K562 (cell line): ENCODE measurements around the gene UTP25. TPM values are rescaled to one million over a fixed set of nuclear protein-coding genes. Genes with fewer than 3 reads are reported as not detected.

Experiments used
- ATAC-seq: fragments of 200-7000 bp; cut with Tn5 transposase; 3 replicates; pipeline ENCODE4 v1.9.1; 2020; ENCODE audit warnings: moderate library complexity
- BruUV-seq: library from RNA; stranded (reverse); fragments of 400-500 nt; replicated peaks from 2 replicates; lab custom pipeline; 2021; lab: Mats Ljungman, UMichigan
- CTCF ChIA-PET: fragments of 300-600 bp; formaldehyde crosslinking; extraction: SDS; loops from one replicate; lab custom pipeline; 2021; ENCODE audit warnings: low intra/inter-chr PET ratio; lab: Yijun Ruan, JAX
- POLR2A ChIA-PET: fragments of 300-600, 350-650 bp; sonication (Branson Sonifier 250); formaldehyde crosslinking; extraction: SDS; loops from one replicate; lab custom pipeline; 2021; ENCODE audit warnings: antibody characterized with exemption, inconsistent platforms; lab: Yijun Ruan, JAX
- DNase-seq, 4 experiments: peaks; one replicate each; pipeline versions ENCODE4 v3.0.0 to v3.0.0-alpha.2; 2011 to 2018; ENCODE audit warnings: low spot score in 3 of 4, mixed read lengths in 3 of 4; ENCODE audit errors: extremely low read depth in 1 of 4
- FAIRE-seq: peaks from 2 replicates; lab custom pipeline; 2011; peaks lifted over from hg19 to GRCh38; lab: Jason Lieb, UNC
- H2AFZ ChIP-seq: 2 replicates; pipeline ENCODE4 v1.6.0; 2011; ENCODE audit warnings: low read depth, low read length, control low read depth, inconsistent platforms
- H3K27ac ChIP-seq: fragments of 200-600 bp; 3 replicates; pipeline ENCODE4 v1.8.0; 2011; ENCODE audit warnings: low read depth, mild to moderate bottlenecking, control low read depth, inconsistent platforms, low read length, moderate library complexity, mixed read lengths; ENCODE audit errors: extremely low read depth
- H3K27me3 ChIP-seq, 2 experiments: fragments of 300-600 bp in 1 of 2; 2 replicates in 1 of 2; 3 replicates in 1 of 2; pipeline versions ENCODE4 v1.6.0 to v1.8.0; 2011; ENCODE audit warnings: inconsistent platforms in 2 of 2, low read length in 2 of 2, mild to moderate bottlenecking in 1 of 2, mixed read lengths in 1 of 2, moderate library complexity in 1 of 2; ENCODE audit not compliant: control insufficient read depth in 2 of 2, insufficient read depth in 2 of 2
- H3K36me3 ChIP-seq: fragments of 300-600 bp; 3 replicates; pipeline ENCODE4 v1.8.0; 2011; ENCODE audit warnings: mild to moderate bottlenecking, low read length, inconsistent platforms; ENCODE audit not compliant: control insufficient read depth, insufficient read depth
- H3K4me1 ChIP-seq, 2 experiments: fragments of 200-600 bp in 1 of 2; replicated peaks in 1 of 2; 2 replicates in 1 of 2; 3 replicates in 1 of 2; pipeline versions ENCODE4 v1.5.1 to v1.8.0; 2011; ENCODE audit warnings: inconsistent platforms in 2 of 2, low read length in 2 of 2, mild to moderate bottlenecking in 1 of 2, mixed read lengths in 1 of 2, moderate library complexity in 1 of 2; ENCODE audit not compliant: control insufficient read depth in 2 of 2, insufficient read depth in 2 of 2
- H3K4me2 ChIP-seq: 2 replicates; pipeline ENCODE4 v1.6.1; 2011; ENCODE audit warnings: low read length, control low read depth, inconsistent platforms, mixed read lengths; ENCODE audit not compliant: insufficient read depth
- H3K4me3 ChIP-seq: fragments of 200-600 bp; sonication (generic), shearing (Covaris generic); 2 replicates; pipeline ENCODE4 v1.5.1; 2016; ENCODE audit warnings: control low read depth, inconsistent platforms
- H3K79me2 ChIP-seq: fragments of 200-600 bp; 3 replicates; pipeline ENCODE4 v1.8.0; 2011; ENCODE audit warnings: low read length, inconsistent platforms; ENCODE audit not compliant: control insufficient read depth, insufficient read depth
- H3K9ac ChIP-seq, 2 experiments: 2 replicates each; pipeline versions ENCODE4 v1.6.0 to v1.6.1; 2011; ENCODE audit warnings: low read depth in 2 of 2, low read length in 2 of 2, control low read depth in 1 of 2, inconsistent platforms in 1 of 2, mild to moderate bottlenecking in 1 of 2, mixed read lengths in 1 of 2; ENCODE audit not compliant: insufficient read depth in 1 of 2
- H3K9me1 ChIP-seq: one replicate; pipeline ENCODE4 v1.6.0; 2011; ENCODE audit warnings: inconsistent platforms, mild to moderate bottlenecking, low read length, moderate library complexity; ENCODE audit not compliant: control insufficient read depth, insufficient read depth
- H3K9me3 ChIP-seq: replicated peaks from 2 replicates; pipeline ENCODE4 v1.5.1; 2011; ENCODE audit warnings: low read depth, low read length, inconsistent platforms; ENCODE audit not compliant: control insufficient read depth, insufficient read depth
- H4K20me1 ChIP-seq: replicated peaks from 2 replicates; pipeline ENCODE4 v1.6.1; 2011; ENCODE audit warnings: low read length, inconsistent platforms, mixed read lengths; ENCODE audit not compliant: control insufficient read depth, insufficient read depth
- ADNP ChIP-seq: fragments of 200-800 bp; sonication (Bioruptor generic); IDR thresholded peaks from 2 replicates; pipeline ENCODE4 v1.6.1; 2016; ENCODE audit warnings: missing genetic modification characterization, missing compliant biosample characterization
- ASH1L ChIP-seq: fragments of 450-650 bp; IDR thresholded peaks from 2 replicates; pipeline ENCODE4 v1.6.1; 2018; ENCODE audit warnings: borderline replicate concordance, mild to moderate bottlenecking, low read depth; ENCODE audit not compliant: partially characterized antibody
- CREB1 ChIP-seq, 2 experiments: sonication (generic) in 1 of 2; formaldehyde crosslinking in 1 of 2; IDR thresholded peaks; 2 replicates each; pipeline versions ENCODE4 v1.6.1 to v1.8.0; 2012 to 2022; ENCODE audit warnings: inconsistent platforms in 1 of 2, mild to moderate bottlenecking in 1 of 2, missing genetic modification reagents in 1 of 2, moderate library complexity in 1 of 2
- KDM1A ChIP-seq, 2 experiments: fragments of 450-650 bp; IDR thresholded peaks; 2 replicates each; pipeline ENCODE4 v1.6.1; 2016; ENCODE audit warnings: mild to moderate bottlenecking in 2 of 2
- PHF21A ChIP-seq: fragments of 450-650 bp; IDR thresholded peaks from 2 replicates; pipeline ENCODE4 v1.6.1; 2017; ENCODE audit warnings: low read depth, borderline replicate concordance
- SMAD3 ChIP-seq: fragments of 450-650 bp; formaldehyde crosslinking; conservative IDR thresholded peaks from 2 replicates; pipeline ENCODE4 v1.4.0; 2020; ENCODE audit warnings: mild to moderate bottlenecking
- TCF7 ChIP-seq: sonication (generic); IDR thresholded peaks from 2 replicates; pipeline ENCODE4 v1.6.1; 2016; ENCODE audit warnings: antibody characterized with exemption, borderline replicate concordance
- ZBTB5 ChIP-seq: fragments of 450-650 bp; IDR thresholded peaks from 2 replicates; pipeline ENCODE4 v1.6.1; 2017; ENCODE audit warnings: antibody characterized with exemption
- ZNF3 ChIP-seq: fragments of 250-450 bp; sonication (Bioruptor Pico); IDR thresholded peaks from 2 replicates; pipeline ENCODE4 v1.5.0; 2021; ENCODE audit warnings: mild to moderate bottlenecking, moderate library complexity
- WGBS: fragments of 100-300 bp; shearing (Covaris generic); methylation state at CpG from one replicate; pipeline ENCODE4 v1.1.6; 2016; ENCODE audit warnings: low coverage, mixed read lengths; ENCODE audit not compliant: insufficient coverage; ENCODE audit errors: missing lambda C conversion rate; 5-methylcytosine and 5-hydroxymethylcytosine counted together
- in situ Hi-C: fragments of 300-500 bp; cut with MboI; formaldehyde crosslinking; loops from 4 replicates; pipeline ENCODE4 v1.15.0; 2018; ENCODE audit warnings: inconsistent platforms, mixed read lengths
- intact Hi-C: fragments of 100-400 bp; cut with micrococcal nuclease; formaldehyde crosslinking; loops from 2 replicates; pipeline ENCODE4 v1.14.2; 2022
- polyA plus RNA-seq, 8 experiments: library from polyadenylated mRNA; depleted of rRNA in 4 of 8; stranded (reverse) in 5 of 8; unstranded in 3 of 8; fragments of >200 nt; fragmentation: Nextera tagmentation in 2 of 8; fragmentation: Illumina TruSeq in 1 of 8; extraction: Ambion mirVana in 2 of 8; extraction: Trizol in 1 of 8; gene quantifications; 2 replicates each; pipeline versions ENCODE4 v1.2.1 to v1.2.3, GENCODE V29; 2011 to 2014; ENCODE audit warnings: inconsistent platforms in 1 of 8, missing spikeins in 1 of 8
- total RNA-seq, 7 experiments: library from RNA; depleted of rRNA in 6 of 7; stranded (reverse); fragments of >200 nt in 6 of 7; fragmentation: Illumina TruSeq in 2 of 7; extraction: Trizol in 2 of 7; gene quantifications; 2 replicates each; pipeline versions ENCODE4 v1.2.1 to v1.2.3, GENCODE V29; 2011 to 2021; ENCODE audit warnings: low replicate concordance in 1 of 7

UTP25 gene
- total and polyA plus RNA-seq, 9 of the 15 experiments (the other 6 are each of a cell fraction or from before 2014, with no cell fraction given): 5.7 to 17.6 (median 12.0) TPM

- ChIA-PET CTCF (no interaction called here), POLR2A (interaction anchor here (1.0 to 1.6 kb wide), 2 partner anchors 11 to 29 kb away, joined by 3 to 4 read pairs; no protein-coding TSS in a partner anchor)
- Histone ChIP-seq H4K20me1 (no peaks in the 10 kb centered on the region; the same call in 1 of the 2 replicates), H3K9me1 (peaks cover 2% of the 10 kb centered on the region), H3K36me3 (peaks cover 100% of the 10 kb centered on the region), H3K9me3 (no peaks in the 10 kb centered on the region), H3K4me3 (no peak overlapping the region), H3K4me1 (no peaks in the 10 kb centered on the region), H2AFZ (no peak overlapping the region), H3K9ac (no peak overlapping the region), H3K4me2 (no peak overlapping the region), H3K27ac (no peak overlapping the region), H3K27me3 (no peaks in the 10 kb centered on the region), H3K79me2 (no peaks in the 10 kb centered on the region)
- ATAC-seq: no peak
- no peak for TF ChIP-seq KDM1A (IDR thresholded peaks at IDR 0.05)
- TF ChIP-seq ADNP (tag): no peak
- no peak for TF ChIP-seq CREB1 (IDR thresholded peaks at IDR 0.05)
- no peak for TF ChIP-seq CREB1 (CRISPR knock-in tag; IDR thresholded peaks at IDR 0.05)
- no peak for TF ChIP-seq ZBTB5
- no peak for TF ChIP-seq ZNF3 (CRISPR knock-in tag)
- no peak for TF ChIP-seq ASH1L
- TF ChIP-seq PHF21A: no peak
- TF ChIP-seq SMAD3 (CRISPR knock-in tag): no peak
- TF ChIP-seq TCF7: no peak
- no peak for DNase-seq
- in situ Hi-C loops: no loop called here
- FAIRE-seq: no peak
- intact Hi-C loops: no loop called here
- 82% methylated on average over 6 of the region's 6 CpGs for WGBS
- no TSS peak for BruUV-seq
Measured at GRCh38 chr1:209838537-209838936, 10.8 kb downstream of the UTP25 start.
